Central memory CD4-positive, alpha-beta T cell (primary cell): ENCODE results near the gene MAMLD1.

Experiments
- DNase-seq: peaks from one replicate; pipeline ENCODE4 v3.0.0; 2022

Gene MAMLD1

DNA sequence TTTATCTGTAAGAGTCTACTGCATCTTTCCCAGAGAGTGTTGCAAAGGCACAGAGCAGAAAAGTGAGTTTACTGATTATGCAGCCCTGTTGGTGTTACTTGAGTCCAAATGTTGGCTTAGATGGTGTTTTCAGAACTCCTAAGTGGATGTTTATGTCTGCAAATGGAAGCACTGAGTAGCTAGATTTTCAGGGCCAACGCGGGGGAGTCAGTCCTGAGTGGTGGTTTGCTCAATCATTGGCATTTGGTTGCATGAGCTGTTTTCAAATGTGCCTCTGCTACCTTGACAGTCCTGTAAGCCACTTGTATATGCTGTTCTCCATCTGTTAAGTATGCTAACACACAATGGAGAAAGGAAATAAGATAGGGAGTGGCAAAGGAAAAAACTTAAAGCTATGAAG is 45.4 kb downstream of the MAMLD1 start:
- no peak for DNase-seq

DNA sequence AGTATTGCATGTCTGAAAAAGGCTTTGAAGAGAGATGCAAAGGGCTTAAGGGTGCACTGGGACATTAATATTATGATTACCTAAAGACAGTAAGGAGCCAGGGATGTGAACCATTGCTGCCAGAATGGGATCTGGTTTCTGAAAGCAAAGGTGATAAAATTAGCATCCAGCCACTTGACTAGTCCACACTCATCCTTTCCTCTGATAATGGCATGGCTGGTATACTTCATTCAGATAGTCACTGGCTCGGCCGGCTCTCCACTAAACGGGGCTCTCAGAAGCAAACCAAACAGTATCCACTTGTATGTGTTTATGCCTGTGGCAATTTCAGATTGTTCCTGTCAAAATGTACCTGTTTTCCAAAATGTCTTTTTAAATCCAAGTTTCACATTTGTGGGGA is 46.4 kb downstream of the MAMLD1 start:
- no peak for DNase-seq

DNA sequence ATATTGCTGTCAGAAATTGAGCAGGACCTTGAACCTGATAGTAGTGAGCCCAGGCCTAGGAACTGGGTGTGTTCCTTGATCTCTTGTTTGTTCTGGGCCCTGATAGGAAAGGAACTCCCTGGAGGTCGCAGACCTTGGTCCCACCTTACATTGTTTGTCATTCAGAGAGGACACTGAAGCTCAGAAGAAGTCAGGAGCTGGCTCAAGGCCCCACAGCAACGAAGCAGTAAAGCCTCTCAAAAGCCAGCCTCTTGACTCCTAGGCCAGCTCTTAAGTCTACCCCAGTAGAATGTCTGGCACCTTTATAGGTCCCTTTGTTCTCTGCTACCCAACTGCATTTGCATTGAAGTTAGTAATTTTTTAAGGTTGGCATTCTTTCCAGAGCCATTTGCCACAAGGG is 46.8 kb downstream of the MAMLD1 start:
- DNase-seq = no peak

DNA sequence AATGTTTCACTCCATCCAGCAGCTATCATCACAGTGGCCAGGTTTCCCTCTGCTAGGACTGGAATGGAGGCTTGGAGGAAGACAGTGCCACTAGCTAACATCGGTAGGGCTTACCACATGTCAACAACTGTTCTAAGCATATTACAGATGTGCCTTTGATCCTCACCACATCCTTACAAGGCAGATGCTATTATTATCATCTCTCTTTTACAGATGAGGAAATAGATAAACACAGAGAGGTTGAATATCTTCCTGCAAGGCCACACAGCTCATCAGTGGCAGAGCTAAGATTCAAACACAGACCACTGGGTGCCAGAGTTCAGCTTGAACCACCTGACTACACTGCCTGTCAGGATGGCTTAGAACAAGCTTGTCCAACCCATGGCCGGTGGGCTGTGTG is 47.4 kb downstream of the MAMLD1 start:
- DNase-seq = peak; percentile 58

DNA sequence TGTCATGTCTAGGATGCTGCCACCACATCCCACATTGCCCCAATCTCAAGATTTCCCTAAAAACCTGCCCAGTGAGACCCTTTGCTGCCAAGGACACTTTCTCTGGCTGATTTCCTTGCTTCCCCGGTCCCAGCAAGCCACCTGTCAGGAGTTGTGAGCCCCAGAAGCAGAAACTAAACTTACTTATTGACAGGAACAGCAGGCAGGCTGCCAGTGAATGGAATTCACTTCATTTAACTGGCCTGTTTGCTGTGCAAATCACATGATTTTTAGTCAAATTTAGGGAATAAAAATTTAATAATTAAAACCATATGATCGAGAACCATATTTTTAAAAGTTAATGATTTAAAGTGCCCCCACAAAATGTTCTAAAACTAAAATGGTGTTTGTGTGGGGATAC is 48.5 kb downstream of the MAMLD1 start:
- no peak for DNase-seq

DNA sequence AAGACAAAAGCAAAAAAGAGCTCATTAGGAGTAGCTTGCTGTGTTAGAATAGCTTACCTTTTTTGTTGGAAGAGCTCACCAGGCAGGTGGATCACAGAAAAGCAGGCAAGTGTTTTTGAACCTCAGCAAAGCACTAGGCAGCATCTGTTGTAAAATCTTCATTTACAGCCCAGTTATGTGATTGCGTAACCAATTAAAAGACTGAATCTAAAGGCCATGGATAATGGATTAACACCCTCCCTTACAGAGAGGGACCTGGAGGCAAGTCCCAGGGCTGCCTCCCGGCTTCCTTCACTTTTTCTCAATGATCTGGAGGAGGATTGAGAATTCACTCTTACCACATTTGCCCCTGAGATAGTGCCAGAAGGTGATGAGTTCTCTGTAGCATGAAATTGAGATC is 51.1 kb downstream of the MAMLD1 start:
- no peak for DNase-seq

DNA sequence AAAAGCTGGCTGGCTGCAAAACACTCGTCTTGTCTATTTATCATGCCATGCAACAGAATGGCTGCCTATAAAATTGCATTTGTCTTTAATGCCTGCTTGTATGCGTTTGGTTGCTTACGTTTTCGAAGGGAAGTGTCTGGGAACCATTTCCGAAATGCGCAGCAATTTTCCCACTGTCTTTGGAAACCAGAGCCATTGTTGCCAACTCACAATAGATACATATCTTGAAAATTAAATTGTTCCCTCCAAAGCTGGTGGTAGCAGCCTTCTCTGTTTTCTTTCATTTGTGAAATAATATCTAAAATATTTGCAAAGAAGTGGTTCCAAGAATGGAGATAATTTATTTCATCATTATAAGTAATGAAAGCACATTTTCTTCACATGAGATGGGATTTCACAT is 53.4 kb downstream of the MAMLD1 start:
- DNase-seq = no peak

DNA sequence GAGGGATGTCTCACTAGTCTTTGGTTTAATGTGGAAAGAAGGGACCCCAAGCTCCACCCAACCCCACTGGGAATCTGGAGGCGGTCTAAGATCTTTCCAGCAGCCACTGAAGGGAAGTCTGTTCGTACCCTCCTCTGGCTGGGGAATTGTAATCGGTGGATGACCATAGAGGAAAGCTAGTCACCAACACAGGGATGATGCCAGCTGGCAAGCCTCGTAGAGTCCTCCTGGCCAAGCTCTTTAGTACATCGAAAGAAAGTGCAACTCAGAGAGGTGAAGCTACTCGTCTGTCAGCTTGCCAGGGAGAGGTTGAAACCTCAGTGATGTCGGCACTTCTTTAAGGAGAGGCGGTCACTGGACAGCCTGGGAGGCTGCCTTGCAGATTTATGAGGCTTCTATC is 58.7 kb downstream of the MAMLD1 start:
- no peak for DNase-seq

DNA sequence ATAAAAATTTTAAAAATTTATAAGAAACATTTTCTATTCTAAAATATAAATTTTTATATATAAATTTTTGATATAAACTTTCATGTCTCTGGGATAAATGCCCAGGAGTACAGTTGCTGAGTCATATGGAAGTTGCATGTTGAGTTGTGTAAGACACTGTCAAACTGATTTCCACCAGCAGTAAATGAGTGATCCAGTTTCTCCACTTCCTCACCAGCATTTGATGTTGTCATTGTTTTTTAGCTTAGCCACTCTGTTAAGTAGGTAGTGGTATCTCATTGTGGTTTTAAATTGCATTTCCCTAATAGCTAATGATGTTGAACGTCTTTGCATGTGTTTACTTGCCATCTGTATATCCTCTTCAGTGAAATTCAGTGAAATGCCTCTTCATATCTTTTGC is 66.5 kb downstream of the MAMLD1 start:
- no peak for DNase-seq

DNA sequence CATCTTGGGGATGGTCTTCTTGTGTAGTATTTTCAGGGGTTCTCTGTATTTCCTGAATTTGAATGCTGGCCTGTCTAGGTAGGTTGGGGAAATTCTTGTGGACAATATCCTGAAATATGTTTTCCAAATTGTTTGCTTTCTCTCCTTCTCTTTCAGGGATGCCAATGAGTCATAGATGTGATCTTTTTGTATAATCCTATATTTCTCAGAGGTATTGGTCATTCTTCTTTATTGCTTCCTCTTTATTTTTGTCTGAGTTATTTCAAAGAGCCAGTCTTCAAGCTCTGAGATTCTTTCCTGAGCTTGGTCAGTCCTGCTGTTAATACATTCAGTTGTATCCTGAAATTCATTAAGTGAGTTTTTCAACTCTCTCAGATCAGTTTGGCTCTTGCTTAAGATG is 73.1 kb downstream of the MAMLD1 start:
- no peak for DNase-seq

DNA sequence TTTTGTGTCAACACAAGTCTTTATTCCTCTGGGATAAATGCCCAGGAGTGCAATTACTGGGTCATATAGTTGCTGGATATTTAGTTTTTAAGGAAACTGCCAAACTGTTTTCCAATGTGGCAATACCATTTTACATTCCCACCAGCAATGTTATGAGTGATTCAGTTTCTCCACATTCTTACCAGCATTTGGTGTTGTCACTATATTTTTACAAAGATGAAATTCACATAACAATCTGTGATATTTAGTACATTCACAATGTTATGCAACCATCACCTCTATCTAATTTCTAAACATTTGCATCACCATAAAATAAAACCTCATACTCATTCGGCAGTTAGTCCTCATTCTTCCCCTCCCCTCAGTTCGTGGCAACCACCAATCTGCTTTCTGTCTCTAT is 75.0 kb downstream of the MAMLD1 start:
- DNase-seq = no peak

DNA sequence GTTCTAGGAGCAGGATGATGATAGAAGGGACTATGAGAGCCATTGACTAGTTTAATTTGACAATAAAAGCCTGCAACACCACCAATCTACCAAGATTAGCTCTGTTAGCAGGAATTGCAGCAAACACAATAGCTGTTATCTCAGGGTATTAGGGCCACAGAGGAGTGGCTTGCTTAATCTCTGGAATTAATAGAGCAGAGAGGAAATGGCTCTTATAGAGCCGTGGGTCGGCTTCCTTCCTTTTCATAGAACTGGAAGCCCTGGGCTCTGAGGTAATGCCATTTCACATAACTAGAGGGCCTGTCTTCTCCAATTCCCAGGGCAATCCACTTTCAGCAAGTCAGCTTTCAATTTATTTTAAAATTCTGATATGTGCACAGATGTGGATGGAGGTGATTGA is 83.0 kb downstream of the MAMLD1 start:
- DNase-seq = no peak

DNA sequence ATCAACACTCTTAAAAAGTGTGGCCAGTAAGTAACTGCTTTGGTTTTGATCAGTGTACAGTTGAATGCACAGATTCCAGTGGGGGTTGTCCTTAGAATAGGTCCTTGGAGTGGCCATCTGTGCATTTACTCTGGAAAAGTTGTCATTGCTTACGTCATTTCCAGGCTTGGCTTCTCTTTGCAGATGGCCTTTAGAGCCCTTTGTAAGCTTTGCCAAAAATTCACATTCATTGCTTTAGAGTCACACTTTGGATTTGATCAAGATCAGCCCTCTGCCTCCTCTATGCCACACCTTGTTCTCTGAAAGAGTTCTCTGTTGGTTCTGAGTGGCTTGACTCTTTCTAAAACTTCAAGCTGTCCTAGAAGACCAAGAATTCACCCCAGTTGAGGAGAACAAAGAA is 83.9 kb downstream of the MAMLD1 start:
- DNase-seq = no peak

DNA sequence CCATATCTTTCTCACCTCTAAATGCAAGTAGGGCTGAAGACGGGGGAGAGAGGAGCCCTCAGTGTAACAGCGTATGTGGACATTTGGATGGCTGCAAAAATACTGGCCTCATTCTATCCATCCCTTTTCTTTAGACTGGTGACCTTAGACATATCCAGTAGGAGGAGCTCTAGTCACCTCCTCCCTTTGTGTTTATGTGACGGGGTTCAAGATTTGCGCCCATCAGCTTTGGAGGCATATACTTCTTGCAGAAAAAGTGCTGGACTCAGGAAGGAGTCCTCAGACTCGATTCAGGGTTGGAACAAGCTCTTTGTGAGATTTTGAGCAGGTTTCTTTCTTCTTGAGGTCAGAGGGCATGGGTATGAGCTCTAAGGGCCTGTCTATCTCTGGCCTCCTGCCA is 86.2 kb downstream of the MAMLD1 start:
- DNase-seq = no peak

DNA sequence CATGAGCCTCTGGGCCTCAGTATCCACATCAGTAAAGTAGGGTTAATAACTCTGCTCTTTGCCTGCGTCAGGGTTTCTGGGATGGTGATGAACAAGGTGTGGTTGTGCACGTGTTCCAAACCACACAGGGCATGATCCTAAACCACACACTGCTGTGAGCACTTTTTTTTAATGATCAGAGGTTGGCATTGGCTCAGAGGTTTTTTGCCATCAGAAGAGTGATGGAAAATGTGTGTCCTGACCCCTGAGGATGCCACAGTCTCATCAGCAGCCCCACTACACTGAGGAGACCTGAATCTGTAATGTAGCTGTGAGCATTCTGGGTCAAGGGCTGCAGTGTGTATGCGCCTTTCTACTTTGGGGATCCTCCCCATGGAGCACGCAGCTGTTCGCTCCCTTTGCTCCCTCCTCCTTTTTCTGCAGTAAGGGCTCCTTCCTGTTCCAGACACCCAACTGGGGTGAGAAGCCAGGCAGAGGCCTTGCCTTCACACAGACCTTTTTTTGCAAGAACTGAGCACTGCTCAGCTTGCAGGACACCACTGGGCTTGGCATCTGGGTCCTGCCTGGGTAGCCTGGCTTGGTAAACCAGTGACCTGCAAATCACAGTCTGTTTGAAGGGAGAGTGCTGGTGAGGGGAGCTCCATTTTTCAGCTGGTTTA is 87.5 kb downstream of the MAMLD1 start:
- DNase-seq = peak; percentile 24

DNA sequence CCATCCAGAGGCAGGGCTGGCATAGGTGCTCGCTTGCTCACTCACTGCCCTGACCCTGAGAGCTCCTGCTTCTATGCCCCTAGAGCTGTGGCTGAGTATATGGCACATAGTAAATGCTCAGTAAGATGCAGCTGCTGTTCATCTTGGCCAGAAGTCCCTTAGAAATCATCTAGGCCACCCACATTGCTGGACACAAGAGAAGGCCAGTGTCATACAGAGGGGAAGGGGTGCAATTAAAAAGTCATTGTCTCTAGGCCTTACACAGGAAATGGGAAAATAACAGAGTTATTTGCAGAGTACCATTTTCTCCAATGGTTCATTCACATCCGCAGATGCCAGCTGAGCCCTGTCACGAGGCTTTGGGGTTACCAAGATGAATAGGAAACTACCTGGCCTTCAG is 88.8 kb downstream of the MAMLD1 start:
- DNase-seq = no peak

DNA sequence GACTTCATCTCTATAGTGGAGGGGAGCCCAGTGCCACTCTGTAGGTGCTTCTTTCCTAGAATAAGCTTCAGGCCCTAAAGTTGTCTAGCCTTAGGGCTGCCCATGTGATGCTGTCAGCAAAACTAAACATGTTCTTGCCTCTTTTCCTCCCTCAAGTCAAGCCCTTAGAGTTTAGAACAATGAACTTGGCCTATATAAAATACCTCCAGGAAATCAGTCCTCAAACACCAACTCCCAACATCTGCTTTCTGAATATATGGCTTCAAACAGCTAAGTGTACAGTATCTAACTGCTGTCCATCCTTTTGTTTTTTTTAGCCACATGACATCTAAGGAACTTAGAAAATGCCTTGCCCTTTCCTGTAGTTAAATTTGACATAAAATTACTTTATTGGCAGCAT is 91.0 kb downstream of the MAMLD1 start:
- no peak for DNase-seq

DNA sequence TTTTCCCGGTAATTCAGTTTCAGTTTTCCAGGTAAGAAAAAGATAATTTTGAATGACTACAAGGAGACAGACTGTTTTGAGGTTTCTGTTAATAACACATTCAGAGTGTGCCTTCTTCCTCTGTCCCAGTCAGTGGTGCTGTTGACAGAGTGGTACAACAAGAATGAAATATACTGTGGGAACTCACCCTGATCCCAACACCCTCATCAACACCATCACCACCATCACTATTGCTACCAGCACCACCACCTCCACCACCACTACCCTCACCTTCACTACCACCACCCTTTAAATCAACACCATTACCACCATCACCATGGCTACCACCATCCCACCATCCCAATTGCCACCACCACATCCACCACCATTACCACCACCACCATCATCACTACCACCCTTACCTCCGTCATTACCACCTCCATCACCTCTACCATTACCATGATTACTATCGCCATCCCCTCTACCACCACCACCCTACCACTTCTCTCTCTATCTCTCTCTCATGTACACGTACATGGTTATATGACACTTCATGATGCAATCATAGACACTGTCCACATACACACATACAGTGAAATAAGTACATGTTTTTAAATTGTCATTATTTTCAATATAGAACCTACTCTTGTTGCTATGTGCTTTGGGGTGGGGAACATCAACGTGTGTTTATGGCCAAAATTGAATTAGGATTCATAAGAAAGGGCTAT is 91.5 kb downstream of the MAMLD1 start:
- DNase-seq = no peak

DNA sequence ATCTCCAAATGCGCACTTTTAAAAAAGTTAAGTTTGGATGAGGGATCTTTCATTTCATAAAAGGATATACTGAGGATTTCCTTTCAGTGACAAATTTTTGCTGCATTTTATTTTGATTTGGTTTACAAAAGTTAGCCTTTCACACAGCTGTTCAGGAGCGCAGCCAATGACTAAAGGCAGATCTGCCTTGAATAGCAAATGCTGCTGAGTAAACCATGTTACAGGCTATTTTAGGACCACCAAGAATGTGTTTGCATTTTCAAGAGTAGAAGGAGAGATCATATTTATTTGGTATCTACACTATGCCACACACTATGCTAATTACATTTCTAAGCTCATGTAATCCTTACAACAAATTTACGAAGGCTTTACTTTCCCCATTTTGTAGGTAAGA is 92.1 kb downstream of the MAMLD1 start:
- DNase-seq = no peak

DNA sequence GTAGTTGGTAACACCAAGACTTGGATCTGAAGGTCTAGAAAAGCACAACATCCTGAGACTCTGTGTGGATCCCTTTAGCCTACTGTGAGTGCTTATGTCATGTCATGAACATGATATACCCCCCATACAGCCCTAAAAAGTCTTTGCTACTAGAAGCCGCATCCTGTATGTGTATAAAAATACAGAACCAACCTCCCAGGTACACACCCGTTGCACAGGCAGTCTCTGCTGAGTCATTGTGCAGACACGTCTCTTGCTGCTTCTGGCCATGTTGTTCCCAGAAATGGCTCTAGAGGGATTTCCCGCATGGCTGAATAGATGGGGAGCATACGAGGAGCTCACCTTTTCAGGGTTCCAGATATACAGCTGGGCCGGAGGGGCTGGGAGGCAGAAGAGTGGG is 93.3 kb downstream of the MAMLD1 start:
- no peak for DNase-seq

DNA sequence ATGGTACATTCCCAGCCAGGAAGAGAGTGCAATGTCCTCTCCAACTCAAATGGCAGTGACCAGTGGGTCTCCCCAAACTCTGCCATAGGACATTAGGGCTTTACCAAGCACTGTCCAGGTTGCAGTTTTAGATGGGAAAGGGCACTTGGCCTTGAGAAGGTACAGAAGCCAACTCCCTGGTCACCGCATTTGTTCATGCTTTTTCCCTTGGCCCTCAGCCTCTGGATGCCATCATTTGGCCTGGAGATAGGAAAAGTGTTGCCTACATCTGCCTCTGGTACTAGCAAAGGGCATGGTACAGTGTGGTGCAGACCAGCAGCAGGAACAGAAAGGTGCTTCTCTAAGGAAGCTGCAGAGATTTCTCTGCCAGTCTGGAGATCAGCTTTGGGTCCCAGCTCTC is 93.8 kb downstream of the MAMLD1 start:
- DNase-seq = no peak

DNA sequence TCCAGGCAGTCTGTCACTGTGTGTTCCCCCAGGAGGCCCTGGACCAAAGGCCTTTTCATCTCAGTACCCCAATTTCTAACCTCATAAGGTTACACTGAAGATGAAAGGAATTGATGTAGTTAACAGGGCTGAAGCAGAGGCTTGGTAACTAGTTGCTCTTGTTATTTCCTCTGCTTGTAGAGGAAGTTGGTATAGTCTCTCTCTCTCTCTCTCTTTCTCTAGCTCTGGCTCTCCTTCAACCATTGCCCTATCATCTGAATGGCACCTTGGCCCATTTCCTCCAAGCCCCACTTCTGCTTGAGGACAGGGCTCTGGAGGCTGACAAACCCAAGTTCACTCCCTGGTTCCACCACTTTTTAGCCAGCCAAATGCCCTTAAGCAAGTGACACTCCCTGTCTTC is 96.1 kb downstream of the MAMLD1 start:
- peak; percentile 9 for DNase-seq

DNA sequence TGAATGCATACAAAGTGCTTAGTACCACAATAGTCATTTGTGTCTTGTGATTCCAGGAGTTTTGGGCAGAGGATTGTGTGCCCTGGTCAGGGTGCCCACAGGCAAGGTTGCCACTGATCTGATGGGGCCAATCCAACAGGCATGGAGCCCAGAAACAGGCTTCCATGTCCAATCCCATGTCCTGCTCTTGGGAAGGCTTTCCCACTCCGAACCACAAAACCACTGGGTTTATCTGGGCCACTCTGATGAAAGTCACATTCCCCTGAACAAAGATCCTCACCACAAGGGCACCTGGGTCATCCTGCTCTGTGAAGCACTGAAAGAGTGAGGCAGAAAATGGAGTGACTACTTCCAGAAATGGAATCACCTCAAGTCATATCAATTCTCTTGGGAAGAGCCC is 96.9 kb downstream of the MAMLD1 start:
- DNase-seq = no peak

DNA sequence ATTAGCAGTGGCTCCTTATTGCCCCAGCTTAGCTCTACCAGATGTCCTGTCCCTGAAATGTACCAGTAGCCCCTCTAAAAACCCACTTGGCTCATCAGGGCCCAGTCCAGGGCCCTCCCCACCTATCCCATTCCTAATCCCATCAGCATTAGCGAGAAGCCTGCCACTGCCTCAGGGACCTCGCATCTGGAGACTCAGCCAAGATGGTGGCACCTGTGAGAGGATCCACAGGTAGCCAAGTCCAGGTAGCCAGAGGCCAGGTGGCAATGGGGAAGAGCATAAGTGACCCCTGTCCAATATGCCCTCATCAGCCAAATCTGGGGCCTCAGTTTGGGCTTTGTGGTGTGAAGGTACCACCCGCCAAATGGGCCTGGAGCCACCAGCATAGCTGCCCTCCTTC is 97.7 kb downstream of the MAMLD1 start:
- DNase-seq = no peak

DNA sequence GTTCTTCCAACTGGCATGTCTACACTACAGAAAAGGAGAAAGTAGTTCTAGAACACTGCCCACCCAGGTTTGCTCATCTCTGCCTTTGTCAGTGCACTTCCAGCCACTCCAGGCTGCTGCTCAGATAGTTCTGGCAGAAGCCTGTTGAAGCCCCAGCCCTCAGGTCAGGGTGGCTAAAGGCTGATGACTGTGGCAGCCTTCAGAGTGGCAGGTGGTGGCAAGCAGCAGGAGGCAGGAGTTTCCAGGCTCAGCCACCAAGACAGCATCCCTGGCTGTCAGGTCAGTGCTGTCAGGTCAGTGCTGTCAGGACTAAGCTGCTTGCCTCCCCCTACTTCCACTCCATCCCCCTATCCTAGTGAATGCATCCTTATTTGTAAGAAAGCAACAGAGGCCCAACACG is 100.4 kb downstream of the MAMLD1 start:
- no peak for DNase-seq
